CD4-positive, alpha-beta T cell treated with Interleukin-15 for 4 hours (primary cell): Measurements from ENCODE around the gene MAN2B2.
A peak's percentile ranks its signal among the peaks of the same experiment; 100 is the strongest.

Experiments
- DNase-seq: peaks from one replicate; pipeline ENCODE4 v3.0.0-alpha.2; 2020; ENCODE audit warnings: low spot score

The MAN2B2 gene

DNA sequence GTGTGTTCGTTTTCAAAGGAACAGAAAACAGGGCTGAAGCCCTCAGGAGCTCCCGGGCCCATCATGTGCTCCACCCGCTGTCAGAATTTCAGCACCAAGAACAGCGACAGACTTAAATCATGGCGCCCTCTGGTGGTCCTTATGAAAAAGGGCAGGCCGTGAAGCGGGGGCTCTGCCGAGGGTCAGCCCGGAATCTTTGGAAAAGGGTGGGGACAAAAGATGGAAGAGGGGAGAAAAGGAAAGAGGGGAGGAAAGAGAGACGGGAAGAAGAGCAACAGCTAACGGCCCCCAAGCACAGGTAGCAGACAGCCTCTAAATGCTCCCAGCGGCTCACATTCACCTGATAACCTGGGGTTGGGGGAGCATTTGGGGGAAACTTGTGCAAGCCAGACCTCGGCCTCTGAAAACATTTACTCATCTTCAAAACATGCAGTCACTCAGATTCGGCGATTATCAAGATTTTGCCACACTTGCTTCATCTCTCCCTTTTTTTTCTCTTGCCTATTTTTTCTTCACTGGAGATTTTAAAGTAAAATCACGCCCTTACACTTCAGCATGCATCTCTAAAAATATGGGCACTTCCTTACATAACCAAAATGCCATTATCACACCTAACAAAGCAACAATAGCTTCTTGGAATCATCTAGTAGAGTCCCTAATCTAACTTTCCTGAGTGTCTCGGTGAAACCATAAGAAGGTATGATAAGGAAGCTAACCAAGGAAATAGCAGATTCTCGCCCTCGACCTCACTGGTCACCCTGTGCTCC lies 28.1 kb upstream of the MAN2B2 start:
- DNase-seq: peak; percentile 47

DNA sequence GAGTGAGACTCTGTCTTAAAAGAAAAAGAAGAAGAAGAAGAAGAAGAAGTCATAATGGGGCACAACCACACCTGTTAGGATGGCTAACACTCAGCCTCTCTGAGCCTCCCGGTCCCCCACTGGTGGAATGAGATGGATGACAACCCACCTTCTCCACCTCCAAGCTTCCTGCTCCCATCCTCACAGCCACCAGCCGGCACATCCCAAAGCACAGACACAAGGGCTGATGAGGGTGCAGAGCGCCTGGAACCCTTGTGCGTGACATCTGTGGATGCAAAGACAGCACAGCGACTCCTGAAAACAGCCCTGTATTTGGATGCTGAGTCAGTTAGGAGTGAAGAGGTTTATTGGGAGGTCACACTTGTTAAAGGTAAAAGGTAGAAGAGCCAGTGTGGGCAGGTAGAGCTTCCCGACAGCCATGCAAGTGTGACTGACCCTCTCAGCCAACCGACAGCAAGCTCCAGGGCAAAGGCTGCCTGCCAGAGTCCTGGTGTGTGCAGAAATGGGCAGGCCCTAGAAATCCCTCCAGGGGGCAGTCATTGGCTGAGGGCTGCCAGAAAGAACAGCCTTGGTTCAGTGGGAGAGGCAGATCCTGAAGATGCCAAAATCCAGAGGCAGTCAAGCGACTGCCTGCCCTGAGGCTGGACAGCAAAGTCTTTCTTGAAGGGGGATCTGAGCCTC lies 26.6 kb upstream of the MAN2B2 start:
- DNase-seq: no peak

DNA sequence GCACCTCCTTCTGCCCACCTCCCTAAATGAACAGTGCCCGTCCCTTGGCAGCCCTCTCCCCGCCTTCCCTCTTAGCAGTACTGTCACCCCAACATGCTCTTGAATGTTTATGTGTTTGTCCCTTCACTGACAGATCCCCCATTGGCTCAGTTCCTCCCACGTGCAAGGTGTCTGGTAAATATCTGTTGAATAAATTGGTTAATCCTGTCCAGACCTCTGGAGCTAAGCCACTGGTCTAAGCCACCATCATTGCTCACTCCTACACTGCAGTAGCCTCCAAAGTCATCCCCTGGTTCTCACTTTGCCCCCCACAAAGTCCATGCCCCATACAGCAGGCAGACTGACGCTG lies 26.1 kb upstream of the MAN2B2 start:
- no peak for DNase-seq

DNA sequence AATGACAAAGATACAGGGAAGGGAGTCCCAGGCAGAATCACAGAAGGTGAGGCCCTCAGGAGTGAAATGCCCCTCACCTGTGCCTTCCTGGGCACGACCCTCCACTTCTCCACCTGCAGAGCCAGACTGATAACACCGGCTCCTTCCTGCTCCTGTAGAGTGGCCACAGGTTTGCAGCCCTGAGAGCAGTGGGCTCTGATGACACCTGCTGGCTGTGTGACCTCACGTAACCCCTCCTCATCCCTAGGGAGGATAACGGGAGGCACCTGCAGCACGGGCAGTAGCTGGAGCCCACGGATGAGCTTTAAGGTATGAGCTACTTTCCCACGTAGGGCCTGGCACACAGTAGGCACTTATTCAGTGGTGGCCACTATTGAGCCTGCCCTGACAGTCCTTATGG lies 25.5 kb upstream of the MAN2B2 start:
- DNase-seq: no peak

DNA sequence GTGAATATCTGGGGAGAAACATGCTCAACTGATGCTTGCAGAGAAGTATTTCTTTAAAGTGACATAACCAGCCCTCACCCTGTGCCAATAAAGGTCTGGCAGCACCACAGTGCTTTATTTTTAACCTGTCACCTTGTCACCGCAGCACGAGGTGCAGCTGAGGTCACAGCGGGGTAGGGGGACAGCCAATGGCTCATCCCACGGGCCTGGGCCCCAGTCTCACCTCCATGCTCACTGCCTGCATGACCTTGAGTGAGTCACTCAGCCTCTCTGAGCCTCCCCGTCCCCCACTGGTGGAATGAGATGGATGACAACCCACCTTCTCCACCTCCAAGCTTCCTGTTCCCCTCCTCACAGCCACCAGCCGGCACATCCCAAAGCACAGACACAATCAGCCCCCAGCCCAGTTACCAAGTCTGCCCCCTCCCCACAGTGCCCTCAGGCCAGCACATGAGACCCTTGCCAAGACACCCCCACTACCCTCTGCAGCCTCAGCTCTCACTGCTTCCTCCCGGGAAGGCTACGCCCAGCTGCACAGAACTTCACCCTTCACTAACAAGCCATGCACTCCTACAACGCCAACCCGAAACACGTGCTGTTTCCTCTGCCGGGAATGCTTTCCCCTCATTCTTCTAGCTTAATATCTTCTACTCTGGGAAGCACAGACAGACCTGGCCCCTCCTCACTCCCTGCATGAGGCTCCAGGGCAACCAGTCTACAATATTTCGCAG lies 24.9 kb upstream of the MAN2B2 start:
- no peak for DNase-seq

DNA sequence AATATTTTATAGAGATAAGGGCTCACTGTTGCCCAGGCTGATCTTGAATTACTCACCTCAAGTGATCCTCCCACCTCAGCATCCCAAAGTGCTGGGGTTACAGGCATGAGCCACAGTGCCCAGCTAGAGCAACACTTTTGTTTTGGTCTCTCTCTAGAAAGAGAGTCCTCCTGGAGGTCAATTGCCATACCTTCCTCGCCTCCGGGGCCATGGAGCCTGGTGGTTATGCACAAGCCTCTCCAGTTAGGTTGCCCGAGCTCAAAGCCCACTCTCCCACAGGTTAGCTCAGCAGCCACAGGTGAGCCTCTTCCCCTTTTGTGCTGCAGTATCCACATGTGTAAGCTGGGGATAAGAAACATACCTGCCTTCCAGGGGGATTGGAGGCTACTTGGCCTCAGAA lies 24.2 kb upstream of the MAN2B2 start:
- DNase-seq: no peak

DNA sequence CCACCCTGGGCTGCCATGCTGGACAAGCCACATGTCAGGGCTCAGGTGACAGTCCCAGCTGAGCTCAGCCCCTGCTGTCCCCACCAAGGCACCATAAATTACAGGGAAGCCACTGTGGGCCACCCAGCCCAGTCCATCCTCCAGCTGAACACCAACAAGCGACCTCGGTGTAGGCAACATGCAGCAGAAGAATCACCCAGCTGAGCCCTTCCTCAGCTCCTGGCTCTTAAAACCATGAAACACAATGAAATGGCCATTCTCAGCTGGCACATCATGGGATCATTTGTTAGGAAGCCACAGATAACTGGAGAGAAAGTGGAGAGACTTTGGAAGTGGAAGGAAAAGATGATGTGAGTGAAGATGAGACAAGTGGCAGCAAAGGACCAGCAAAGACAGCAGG lies 23.3 kb upstream of the MAN2B2 start:
- no peak for DNase-seq

DNA sequence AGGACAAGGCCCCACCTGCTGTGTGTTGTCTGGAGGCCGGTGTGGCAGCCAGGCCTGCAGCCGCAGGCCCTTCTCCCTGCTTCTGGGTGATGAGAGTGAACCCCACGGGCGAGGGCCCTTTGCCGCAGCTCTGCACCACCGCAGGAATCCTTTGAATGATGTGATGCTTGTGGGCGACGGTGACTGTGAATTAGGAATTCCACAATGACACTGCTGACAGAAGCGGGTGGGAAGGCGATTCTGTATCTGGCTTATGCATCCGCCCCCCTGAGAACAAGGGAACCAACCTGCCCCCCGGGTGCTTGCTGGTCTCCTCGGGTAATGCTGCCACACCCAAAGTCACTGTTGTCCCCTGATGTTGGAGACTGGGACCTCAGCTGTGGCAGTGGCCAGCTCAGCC lies 19.5 kb upstream of the MAN2B2 start:
- no peak for DNase-seq

DNA sequence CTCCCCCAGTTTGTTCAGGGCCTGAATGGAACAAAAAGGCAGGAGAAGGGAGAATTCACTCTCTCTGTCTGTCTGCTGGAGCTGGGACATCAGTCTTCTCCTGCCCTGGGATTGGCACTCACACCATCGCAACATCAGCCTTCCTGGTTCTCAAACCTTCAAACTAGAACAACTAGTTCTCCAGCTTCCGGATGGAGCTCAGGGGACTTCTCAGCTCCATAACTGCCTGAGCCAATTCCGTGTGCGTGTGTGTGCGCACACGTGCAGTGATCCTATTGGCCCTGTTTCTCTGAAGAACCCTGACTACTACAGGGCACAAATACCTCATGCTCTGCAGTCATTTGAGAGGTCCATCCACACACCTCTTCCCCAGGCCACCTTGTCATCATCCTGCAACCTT lies 18.7 kb upstream of the MAN2B2 start:
- DNase-seq: no peak

DNA sequence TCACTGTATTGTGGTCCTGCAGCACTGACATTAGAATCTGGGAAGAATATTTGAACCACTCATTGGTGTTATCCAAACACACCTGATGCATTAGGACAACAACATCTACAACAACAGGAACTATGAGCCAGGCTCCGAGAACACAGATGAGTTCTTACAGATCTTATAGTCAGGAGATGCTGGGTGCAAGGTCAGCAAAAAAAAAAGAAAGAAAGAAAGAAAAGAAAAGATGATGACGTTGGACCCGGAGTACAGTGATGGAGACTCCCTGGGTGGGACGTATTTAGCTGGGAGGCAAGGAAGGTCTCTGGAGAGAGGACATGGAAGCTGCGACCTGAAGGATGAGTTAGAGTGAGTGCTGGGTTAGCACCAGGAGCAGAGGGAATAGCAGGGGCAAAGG lies 17.8 kb upstream of the MAN2B2 start:
- DNase-seq: no peak

DNA sequence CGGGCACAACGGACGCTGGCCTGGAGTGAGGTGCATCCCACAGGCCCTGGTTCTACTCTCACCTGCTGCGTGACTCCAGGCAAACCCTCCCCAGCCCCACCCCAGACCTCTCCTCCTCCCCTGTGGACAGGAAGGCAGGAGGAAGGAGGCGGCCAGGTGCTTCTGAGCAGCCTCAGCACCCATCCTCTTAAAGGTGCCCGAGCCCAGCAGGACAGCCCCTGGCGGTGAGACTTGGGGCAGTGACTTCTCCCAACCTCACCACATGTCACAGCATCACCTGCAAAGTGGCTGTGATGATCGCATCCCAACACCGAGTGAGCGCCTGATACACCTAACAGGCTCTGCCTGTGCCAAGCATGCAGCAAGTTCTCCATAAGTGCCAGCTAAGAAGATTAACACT lies 17.1 kb upstream of the MAN2B2 start:
- no peak for DNase-seq

DNA sequence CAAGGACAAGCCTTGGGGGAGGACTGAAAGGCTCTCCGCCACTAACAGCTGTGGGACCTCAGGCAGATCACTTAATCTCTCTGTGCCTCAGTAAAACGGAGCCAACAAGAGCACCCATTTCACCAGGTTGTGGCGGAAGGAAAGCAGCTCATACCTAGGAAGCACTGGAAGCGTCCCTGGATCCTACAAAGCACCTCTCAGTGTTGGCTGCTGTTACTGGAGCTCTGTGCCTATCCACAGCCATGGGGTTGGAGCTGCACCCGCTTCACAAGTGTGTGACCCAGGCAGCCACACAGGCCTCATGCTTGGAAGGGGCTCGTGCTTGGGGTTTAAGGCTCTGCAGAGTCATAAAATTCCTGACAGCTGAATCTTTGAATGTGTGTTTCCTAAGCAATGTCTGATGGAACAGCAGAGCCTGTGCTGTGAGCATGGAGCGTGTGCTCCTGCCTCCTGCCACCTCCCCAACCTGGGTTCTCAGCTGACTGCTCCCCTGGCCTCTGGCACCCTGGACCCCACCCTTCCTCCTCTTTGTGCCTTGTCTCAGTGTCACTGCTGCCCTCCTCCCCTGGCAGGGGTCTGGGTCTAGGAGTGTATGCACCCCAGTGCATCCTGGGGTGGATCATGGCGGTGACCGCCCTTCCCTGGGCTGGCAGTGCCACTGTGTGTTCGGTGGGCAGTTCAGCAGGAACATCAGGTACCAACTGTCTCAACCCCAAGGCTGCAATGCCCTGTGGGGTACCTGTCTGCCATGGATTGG lies 14.4 kb upstream of the MAN2B2 start:
- no peak for DNase-seq

DNA sequence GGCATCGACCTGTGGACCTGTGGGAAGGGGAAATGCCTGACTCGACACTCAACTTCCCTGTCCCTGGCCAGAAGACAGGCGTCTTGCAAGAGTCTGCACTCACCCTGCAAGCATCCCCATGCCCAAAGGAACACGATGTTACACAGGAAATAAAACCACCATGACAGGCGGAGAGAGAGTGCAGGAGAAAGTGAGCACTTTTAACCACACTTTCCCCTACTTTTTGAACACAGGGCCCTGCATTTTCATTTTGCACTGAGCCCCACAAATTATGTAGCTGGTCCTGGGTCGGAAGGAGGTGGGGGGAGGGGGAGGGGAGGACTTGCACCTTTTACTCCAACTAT lies 13.8 kb upstream of the MAN2B2 start:
- DNase-seq: no peak

DNA sequence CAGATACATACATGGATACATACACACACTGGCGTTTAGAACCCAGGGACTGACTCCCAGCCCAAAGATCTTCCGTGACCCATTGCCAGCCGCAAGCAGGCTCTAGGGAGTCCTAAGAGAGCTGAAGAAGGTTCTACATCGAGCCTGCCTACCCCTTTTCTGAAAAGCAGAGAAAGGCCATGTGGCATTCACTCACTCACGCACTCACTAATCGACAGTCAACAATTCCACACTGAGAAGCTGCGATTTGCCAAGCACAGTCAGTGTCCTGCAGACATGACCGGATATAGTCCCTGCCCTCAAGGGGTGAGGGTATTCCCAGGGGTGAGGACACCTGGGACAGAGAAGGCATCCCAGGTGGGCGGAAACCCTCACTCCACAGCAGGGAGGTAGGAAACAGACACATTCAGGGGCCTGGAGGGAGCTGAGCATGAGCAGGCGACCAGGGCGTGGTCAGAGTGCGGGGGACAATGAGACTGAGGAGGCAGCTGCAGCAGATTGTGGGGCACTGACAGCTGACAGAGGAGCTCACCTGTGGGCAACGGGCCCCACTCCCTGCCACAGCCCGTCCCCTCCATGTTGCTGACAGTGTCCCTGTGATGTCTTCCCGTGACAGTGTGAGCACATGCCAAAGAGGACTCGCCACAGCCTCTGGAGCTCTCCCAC lies 13.2 kb upstream of the MAN2B2 start:
- DNase-seq: no peak

DNA sequence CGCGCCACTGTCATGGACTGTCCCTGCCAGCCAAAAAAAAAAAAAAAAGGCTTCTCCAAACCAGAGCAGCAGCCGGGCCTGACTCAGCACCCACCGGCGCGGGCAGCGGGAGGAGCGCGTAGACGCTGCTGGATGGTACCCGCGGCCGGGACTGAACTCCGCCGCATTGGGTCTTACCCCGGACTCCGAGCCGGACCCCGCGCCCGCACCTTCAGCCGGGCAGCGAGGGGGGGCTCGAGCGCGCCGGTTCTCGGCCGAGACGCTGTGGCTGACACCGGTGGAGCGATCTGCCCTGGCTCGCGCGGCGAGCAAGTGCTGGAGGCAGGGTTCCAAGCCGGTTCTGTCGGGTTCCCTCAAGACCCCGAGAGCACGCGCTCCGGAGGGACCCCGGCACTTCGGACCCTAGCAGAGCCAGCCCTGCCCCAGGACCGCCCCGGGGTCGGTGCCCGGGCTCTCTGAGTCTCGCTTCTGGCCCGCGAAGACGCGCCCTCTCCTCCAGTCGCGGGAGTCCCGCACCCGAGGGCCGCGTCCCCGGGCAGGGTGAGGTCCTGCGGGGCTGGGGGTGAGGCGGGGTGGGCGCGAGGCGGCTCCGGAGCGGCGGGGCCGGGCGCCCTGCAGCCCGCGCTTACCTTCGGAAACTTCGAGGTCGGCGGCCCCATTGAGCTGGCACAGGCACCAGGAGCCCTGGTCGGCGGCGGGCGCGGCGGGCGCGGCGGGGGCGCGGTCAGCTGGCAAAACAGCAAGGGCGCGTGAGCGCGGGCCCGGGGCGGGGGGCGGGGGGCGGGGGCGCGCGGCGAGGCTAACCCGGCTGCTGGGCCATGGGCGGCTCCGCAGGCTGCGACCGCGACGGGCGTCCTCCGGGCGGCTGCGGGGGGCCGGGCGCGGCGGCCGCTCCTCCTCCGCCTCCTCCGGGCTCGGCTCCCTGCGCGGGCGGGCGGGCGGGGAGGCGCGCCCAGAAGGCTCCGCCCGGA lies 11.8 kb upstream of the MAN2B2 start:
- DNase-seq: no peak

DNA sequence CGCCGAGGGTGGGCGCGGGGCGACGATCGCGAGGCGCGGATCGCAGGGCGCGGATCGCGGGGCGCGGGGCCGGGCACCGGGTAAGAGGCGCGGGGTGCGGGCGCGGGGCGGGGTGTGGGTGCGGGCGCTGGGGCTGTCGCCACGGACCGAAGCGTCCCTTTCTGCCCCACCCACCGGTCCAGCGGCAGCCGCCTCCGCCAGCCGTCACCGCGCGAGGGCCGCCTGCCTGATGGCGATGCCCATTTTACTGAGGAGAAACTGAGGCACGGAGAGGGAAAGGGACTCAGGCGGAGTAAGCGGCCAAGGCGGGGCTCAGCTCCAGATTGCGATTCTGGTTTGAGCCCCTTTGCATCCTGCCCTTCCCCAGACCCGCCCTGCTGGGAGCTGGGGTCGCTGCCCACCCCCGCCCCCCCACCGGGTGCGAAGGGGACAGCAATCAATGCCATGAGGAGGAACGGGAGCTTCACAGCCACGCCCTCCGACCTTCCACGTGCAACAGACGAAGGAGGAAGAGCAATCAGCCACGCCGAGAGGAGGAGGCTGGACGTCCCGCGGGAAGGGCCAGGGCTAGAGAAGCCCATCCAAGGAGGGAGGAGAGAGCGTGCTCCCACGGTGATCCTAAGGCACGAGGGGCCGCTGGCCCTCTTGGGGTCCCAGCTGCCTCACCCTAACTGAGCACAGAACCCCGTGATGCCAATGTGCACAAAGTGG lies 10.9 kb upstream of the MAN2B2 start:
- DNase-seq: no peak

DNA sequence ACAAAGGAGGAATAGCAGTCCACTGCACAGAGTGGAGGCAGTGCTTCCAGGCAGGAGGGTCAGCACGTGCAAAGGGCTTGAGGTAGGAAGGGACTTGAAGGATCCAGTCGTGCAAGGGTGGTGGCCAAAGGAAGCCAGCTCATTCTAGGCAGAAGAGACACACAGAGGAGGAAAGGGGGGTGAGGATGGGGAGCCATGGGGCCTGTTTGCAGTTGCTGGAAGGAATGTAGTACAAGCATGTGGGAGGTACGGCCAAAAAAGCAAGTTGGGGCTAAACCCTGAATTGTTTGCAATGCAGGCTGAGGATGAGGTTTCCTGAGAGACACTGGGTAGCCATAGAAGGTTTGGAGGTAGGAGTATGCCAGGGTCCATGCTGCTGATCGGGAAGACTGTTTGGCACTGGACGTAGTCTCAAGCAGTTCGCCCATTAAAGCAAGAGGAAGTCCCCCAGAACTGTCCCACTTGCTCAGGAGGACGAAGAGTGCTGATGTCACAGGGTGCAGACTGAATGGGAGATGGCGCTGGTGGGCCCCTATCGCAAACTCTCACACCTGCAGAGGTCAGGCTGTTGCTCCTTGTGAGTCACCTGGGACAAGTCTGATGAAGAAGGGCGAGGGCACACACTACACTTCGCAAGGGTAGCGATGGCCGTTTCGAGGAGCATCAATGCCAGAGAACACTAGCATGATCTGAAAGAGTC lies 9.1 kb upstream of the MAN2B2 start:
- no peak for DNase-seq

DNA sequence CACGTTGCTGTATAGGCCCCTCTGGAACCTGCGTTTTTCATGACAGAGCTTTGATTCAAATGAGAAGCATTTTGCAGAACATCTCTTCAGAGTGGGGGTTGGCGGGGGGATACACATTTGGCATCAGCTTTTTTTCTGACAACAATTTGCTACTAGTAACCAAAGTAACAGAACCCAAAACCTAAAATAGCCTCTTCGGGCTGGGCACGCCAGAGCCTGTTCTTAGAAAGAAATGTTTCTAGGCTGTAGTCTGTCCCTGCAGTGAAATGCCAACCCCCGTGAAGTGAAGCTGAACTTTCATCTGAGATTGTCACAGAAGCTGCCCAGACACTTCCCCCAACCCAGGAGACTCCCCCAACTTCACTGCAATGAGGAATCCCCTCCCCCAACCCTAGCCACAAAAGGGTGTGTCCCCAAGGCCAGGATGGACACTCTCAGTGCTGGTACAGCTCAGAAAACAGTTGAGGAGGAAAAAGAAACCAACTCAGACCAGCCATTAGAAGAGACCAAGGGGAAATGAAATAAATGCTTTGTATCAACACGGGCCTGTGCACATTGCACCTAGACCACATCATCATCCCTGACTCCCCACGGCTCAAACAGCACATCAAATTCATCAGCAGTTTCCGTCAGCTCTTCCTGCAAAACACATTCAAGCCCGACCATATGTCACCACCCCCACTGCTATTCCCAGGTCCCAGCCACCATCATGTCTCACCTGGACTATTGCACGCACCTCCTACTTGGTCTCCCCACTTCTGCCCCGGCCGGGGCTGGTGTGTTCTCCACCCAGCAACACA lies 8.4 kb upstream of the MAN2B2 start:
- DNase-seq: no peak

DNA sequence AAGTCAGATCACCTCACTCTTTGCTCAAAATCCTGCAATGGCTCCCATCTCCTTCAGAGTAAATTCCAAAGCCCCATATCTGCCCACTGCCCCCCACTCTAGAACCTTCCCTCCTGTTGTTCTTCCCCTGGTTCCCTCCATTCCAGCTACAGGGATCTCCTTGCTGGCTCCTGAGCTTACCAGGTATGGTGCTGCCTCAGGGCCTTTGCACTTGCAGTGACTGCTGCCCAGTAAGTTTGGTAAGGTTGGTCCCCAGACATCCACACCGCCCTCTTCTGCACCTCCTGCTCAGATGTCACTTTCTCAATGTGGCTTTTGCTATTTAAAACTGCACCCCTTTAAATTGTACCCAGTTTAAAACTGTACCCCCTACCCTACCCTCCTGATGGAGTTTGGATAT lies 7.8 kb upstream of the MAN2B2 start:
- no peak for DNase-seq
